ENCODE results near the gene SPTBN1.

SPTBN1 gene

GRCh38 chr2:54617409-54617808, 161.3 kb downstream of the SPTBN1 start:
- no peak for FAIRE-seq

GRCh38 chr2:54618646-54619565, 162.8 kb downstream of the SPTBN1 start:
- no peak for FAIRE-seq

DNA sequence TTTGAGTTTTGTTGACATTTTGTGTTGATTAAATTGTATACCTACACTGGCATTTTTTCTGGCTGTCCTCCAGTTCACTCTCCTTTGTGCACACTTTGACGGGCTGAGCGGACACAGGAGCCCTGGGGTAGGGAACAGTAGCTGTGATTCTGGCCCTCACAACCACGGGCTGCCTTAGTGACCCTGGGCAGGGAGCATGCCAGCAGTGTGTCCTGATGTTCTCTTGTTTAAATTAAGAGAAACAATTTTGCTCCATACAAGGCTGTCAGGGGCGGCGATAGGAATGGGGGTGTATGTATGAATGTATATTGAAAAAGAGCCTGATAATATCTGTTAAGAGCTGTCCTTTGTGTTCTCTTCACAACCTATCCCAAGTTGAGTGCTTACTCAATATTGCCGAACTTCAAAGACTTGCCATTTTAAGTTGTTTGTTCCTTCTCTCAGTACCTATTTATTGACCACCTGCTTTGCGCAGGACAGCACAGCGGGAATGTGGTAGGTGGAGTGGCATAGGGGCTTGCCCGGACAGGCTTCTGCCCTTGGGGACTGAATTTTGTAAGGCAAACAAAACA, 163.6 kb downstream of the SPTBN1 start:
- no peak for FAIRE-seq

- FAIRE-seq: no peak
These were observed 164.8 kb downstream of the SPTBN1 start for GRCh38 chr2:54620948-54621347.

- FAIRE-seq: no peak
These were observed 168.5 kb downstream of the SPTBN1 start for GRCh38 chr2:54624591-54625071.

GRCh38 chr2:54626131-54626530, 170.0 kb downstream of the SPTBN1 start:
- no peak for FAIRE-seq

GRCh38 chr2:54626884-54627283, 170.8 kb downstream of the SPTBN1 start:
- no peak for FAIRE-seq

DNA sequence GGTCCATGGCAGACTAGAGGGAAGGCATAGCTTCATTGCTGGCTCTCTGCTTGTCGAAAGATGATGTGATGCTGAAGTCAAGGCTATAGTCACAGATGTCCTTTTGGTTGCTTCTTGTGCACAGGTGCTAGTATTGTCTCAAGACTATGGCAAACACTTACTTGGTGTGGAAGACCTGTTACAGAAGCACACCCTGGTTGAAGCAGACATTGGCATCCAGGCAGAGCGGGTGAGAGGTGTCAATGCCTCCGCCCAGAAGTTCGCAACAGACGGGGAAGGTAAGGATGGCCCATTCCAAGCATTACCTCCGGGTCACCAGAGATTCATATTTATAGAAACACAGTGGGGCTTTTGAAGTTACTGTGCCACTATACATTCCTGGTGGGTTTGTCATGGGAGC, 171.8 kb downstream of the SPTBN1 start:
- FAIRE-seq: no peak

DNA sequence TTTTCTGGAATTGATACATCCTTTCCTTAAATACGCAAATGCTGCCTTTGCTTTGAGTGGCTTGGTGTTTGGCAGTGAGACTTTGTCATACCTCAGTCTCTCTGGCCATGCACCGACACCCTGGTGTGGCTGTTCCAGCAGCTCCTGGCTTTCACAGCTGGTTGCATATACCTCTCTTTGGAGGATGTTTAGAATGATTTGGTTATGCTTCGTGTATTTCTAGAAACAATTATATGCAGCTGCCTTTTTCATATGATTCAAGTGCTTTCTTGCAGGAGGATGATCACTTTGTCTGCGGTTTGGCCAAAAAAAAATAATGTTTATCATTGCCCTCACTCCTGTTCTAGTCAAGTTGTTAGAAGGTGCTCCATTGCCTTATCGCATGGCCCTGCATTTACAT, 172.3 kb downstream of the SPTBN1 start:
- FAIRE-seq: no peak

GRCh38 chr2:54628957-54629356, 172.8 kb downstream of the SPTBN1 start:
- FAIRE-seq: no peak

DNA sequence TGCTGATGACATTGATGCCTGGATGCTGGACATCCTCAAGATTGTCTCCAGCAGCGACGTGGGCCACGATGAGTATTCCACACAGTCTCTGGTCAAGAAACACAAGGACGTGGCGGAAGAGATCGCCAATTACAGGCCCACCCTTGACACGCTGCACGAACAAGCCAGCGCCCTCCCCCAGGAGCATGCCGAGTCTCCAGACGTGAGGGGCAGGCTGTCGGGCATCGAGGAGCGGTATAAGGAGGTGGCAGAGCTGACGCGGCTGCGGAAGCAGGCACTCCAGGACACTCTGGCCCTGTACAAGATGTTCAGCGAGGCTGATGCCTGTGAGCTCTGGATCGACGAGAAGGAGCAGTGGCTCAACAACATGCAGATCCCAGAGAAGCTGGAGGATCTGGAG, 173.3 kb downstream of the SPTBN1 start:
- no peak for FAIRE-seq

DNA sequence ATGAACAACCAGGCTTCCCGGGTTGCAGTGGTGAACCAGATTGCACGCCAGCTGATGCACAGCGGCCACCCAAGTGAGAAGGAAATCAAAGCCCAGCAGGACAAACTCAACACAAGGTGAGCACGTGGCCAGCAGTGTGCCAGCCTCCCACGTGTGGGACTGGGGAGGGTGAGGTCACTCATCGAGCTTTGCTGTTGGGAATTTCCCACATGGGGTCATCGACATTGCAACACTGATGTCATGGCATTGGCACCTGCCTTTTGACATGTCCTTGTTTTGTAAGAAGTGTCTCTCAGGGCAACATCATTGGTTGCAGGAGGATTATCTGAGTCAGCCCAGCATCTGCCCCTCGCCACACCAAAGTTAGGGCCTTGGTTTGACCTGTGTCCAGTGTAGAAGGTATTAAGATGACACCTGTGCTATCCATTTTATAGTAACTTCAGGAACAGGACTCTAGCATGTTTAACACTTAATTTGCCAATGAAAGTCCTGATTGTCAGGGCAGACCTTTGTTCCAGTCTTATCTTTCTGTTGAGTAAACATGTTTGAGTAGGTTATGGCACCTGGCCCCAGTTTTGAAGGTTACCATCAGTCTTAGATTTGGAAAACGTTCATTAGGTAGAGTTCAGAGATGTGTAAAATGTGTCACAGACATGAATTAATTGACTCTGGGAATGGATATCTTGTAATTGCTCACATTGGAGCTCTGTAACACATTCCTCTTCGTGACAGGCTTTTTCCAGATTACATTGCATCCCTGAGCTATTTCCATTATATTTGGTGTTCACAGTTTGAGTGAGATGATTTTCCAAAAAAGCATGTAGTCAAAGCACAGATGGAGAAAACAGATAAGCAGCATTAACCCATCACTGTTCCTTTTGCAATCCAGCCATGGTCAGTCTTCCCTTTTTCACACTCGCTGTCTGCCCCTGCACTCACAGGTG, 174.1 kb downstream of the SPTBN1 start:
- FAIRE-seq: no peak

- no peak for FAIRE-seq
These were observed 174.9 kb downstream of the SPTBN1 start for GRCh38 chr2:54630858-54631497.

GRCh38 chr2:54631755-54632154, 175.6 kb downstream of the SPTBN1 start:
- no peak for FAIRE-seq

DNA sequence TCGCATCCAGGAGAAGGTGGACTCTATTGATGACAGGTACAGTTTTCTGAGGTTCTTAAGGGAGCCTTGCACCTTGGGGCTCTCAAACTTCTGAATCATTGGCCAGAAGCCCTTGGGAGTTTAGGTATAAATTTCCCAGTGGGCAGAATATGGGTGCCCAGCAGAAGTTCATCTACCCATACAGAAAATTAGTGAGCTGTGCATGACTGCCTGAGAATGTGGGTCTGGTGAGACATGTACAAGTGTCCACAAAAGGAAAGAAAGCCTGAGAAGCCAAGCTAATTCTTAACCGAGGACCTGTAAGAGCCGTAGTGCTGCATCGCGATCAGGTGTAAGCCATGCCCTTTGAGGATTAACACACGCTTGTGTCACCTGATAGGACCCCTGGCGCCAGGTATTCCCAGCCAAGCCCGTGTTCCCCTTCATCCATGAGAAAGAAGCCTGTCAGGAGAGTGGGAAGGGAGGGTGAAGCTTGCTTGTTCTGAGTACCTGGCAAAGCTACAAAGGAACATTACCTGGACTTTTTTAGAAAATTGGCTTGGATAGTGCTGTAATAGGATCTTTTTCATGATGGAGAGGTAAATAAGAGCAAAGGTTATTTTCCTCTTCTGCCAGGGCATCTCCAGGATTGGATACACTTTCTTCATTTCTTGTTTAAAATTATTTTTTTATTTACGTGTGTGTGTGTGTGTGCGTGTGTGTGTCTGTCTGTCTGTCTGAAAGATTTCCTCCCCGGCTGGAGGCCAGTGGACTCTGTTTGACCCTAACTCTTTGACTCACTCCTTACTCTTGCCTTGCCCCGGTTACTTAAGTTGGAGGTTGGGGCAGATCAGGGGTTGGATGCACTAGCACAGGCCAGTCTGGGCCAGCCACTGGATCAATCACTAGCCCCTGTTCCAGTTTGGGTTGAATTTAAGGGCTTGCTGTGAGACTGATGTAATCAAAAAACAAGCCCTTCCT, 176.9 kb downstream of the SPTBN1 start:
- no peak for FAIRE-seq

DNA sequence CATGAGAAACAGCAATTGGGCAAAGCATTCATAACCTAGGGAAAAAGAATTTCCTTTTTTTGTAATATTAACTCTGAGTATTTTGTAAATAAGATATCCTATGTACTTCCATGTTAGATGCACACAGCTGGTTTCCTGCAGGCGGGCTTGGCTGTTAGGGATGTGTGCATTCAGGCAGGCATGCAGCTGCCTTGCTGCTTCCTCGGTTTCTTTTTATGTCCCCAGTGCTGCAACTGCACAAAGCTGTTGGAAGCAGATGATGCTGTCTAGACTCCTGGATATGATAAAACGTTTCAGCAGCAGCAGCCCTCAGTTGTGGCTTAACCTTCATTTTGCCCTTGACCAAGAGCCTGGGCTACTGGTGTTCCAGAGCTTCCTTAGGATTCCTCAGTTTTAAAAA, 177.9 kb downstream of the SPTBN1 start:
- no peak for FAIRE-seq

GRCh38 chr2:54634564-54635511, 178.7 kb downstream of the SPTBN1 start:
- no peak for FAIRE-seq

DNA sequence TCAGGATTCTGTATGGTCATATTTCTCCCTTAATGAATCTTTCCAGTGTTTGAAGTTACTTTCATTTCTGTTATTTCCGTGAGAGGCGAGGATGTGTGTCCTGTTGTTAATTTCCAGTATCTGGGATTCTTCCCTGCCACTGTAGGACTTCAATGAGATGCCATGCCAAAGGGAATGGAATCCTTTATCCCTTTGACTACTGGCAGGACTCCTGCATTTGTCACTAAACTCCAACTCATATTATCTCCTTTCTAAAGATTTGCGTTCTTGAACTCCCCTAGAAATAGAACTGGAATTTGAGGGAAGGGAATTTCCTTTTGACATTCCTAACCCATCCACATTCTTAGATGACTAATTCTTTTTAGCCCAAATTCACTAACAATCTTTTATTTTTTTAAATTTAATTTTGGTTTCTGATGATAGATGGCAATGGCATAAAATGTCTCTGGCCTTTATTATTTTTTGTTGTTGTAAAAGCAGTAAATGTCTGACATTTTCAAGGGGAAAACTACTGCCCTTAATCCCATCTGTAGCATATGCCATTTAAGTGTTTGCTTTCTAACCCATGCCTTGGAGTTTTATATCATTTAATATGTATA, 179.5 kb downstream of the SPTBN1 start:
- FAIRE-seq: no peak

- FAIRE-seq: no peak
These were observed 180.4 kb downstream of the SPTBN1 start for GRCh38 chr2:54636415-54637139.
